Activated naive CD4-positive, alpha-beta T cell treated with anti-CD3 and anti-CD28 coated beads, Interleukin-2, amount 10 ng/mL, durations not matched to agents 7 days and 5 days (primary cell): Measurements from ENCODE around the gene SMAD7.

Source experiments
- CTCF ChIA-PET: fragments of 350-600 bp; sonication (Branson Sonifier 250); formaldehyde crosslinking; loops from one replicate; lab custom pipeline; 2021; ENCODE audit warnings: antibody characterized with exemption; lab: Charles Lee
- DNase-seq: peaks from one replicate; pipeline ENCODE4 v3.0.0-alpha.2; 2020
- H3K27ac Mint-ChIP-seq: one replicate; pipeline ENCODE4 v1.8.0; 2021; ENCODE audit warnings: mild to moderate bottlenecking, moderate library complexity, mixed read lengths
- H3K27me3 Mint-ChIP-seq: one replicate; pipeline ENCODE4 v1.8.0; 2021; ENCODE audit warnings: mild to moderate bottlenecking, mixed read lengths
- H3K36me3 Mint-ChIP-seq: one replicate; pipeline ENCODE4 v1.8.0; 2021; ENCODE audit warnings: mixed read lengths
- H3K4me1 Mint-ChIP-seq: one replicate; pipeline ENCODE4 v1.8.0; 2021; ENCODE audit warnings: mixed read lengths
- H3K4me3 Mint-ChIP-seq: one replicate; pipeline ENCODE4 v1.8.0; 2021; ENCODE audit warnings: mild to moderate bottlenecking, moderate library complexity, mixed read lengths
- H3K9me3 Mint-ChIP-seq: one replicate; pipeline ENCODE4 v1.8.0; 2021; ENCODE audit warnings: mixed read lengths

SMAD7 gene

GRCh38 chr18:48909721-48910120 is 41.0 kb downstream of the SMAD7 start:
- CTCF ChIA-PET, result no interaction called here
- H3K9me3 Mint-ChIP-seq, result peaks cover 8% of the 10 kb centered on the region
- H3K4me1 Mint-ChIP-seq, result peaks cover 33% of the 10 kb centered on the region
- H3K36me3 Mint-ChIP-seq, result peaks cover 3% of the 10 kb centered on the region
- H3K4me3 Mint-ChIP-seq, result no peak overlapping the region
- H3K27me3 Mint-ChIP-seq, result peaks cover 51% of the 10 kb centered on the region
- H3K27ac Mint-ChIP-seq, result peak overlapping the region; percentile 15
- DNase-seq, result peak; percentile 37

GRCh38 chr18:48908916-48909315 is 41.8 kb downstream of the SMAD7 start:
- Mint-ChIP-seq H3K27me3 (peaks cover 54% of the 10 kb centered on the region), H3K36me3 (peaks cover 5% of the 10 kb centered on the region), H3K4me1 (peaks cover 27% of the 10 kb centered on the region), H3K9me3 (peaks cover 15% of the 10 kb centered on the region), H3K4me3 (no peak overlapping the region), H3K27ac (peak overlapping the region; percentile 20)
- CTCF ChIA-PET, result interaction anchor here (1.3 kb wide), 1 partner anchor 26 kb away, joined by 3 read pairs; no protein-coding TSS in a partner anchor
- DNase-seq, result no peak

- Mint-ChIP-seq H3K9me3 (peaks cover 17% of the 10 kb centered on the region), H3K4me1 (peaks cover 19% of the 10 kb centered on the region), H3K27me3 (peaks cover 60% of the 10 kb centered on the region), H3K36me3 (peaks cover 5% of the 10 kb centered on the region), H3K4me3 (no peak overlapping the region), H3K27ac (no peak overlapping the region)
- CTCF ChIA-PET, result no interaction called here
- DNase-seq, result no peak
These were observed 45.3 kb downstream of the SMAD7 start for GRCh38 chr18:48905513-48905912.

- H3K27ac Mint-ChIP-seq, result no peak overlapping the region
- peaks cover 17% of the 10 kb centered on the region for H3K9me3 Mint-ChIP-seq
- CTCF ChIA-PET, result no interaction called here
- H3K4me1 Mint-ChIP-seq, result peaks cover 18% of the 10 kb centered on the region
- no peak for DNase-seq
- peaks cover 60% of the 10 kb centered on the region for H3K27me3 Mint-ChIP-seq
- peaks cover 5% of the 10 kb centered on the region for H3K36me3 Mint-ChIP-seq
- H3K4me3 Mint-ChIP-seq, result no peak overlapping the region
These were observed 45.8 kb downstream of the SMAD7 start for GRCh38 chr18:48904847-48905394.

GRCh38 chr18:48904091-48904490 is 46.7 kb downstream of the SMAD7 start:
- no peak overlapping the region for H3K4me3 Mint-ChIP-seq
- H3K27ac Mint-ChIP-seq, result no peak overlapping the region
- peaks cover 16% of the 10 kb centered on the region for H3K4me1 Mint-ChIP-seq
- peaks cover 5% of the 10 kb centered on the region for H3K36me3 Mint-ChIP-seq
- peaks cover 19% of the 10 kb centered on the region for H3K9me3 Mint-ChIP-seq
- DNase-seq, result no peak
- peaks cover 59% of the 10 kb centered on the region for H3K27me3 Mint-ChIP-seq
- CTCF ChIA-PET, result no interaction called here

- peaks cover 19% of the 10 kb centered on the region for H3K9me3 Mint-ChIP-seq
- H3K4me3 Mint-ChIP-seq, result no peak overlapping the region
- peaks cover 5% of the 10 kb centered on the region for H3K36me3 Mint-ChIP-seq
- H3K27me3 Mint-ChIP-seq, result peaks cover 56% of the 10 kb centered on the region
- CTCF ChIA-PET, result interaction anchor here (1.2 kb wide), 1 partner anchor 8 kb away, joined by 5 read pairs; no protein-coding TSS in a partner anchor
- H3K27ac Mint-ChIP-seq, result no peak overlapping the region
- H3K4me1 Mint-ChIP-seq, result peaks cover 9% of the 10 kb centered on the region
- no peak for DNase-seq
These were observed 47.7 kb downstream of the SMAD7 start for GRCh38 chr18:48902856-48903601.

- Mint-ChIP-seq H3K4me3 (no peak overlapping the region), H3K36me3 (peaks cover 5% of the 10 kb centered on the region), H3K9me3 (peaks cover 19% of the 10 kb centered on the region), H3K4me1 (peaks cover 9% of the 10 kb centered on the region), H3K27me3 (peaks cover 57% of the 10 kb centered on the region), H3K27ac (no peak overlapping the region)
- CTCF ChIA-PET, result interaction anchor here (1.1 to 1.2 kb wide), 2 partner anchors 9 kb away, joined by 3 to 5 read pairs; no protein-coding TSS in a partner anchor
- DNase-seq, result peak; percentile 10
These were observed 48.5 kb downstream of the SMAD7 start for GRCh38 chr18:48902023-48902855.

- Mint-ChIP-seq H3K27ac (no peak overlapping the region), H3K27me3 (peaks cover 57% of the 10 kb centered on the region), H3K4me1 (peaks cover 12% of the 10 kb centered on the region), H3K4me3 (no peak overlapping the region), H3K9me3 (peaks cover 19% of the 10 kb centered on the region), H3K36me3 (peaks cover 5% of the 10 kb centered on the region)
- DNase-seq, result no peak
- CTCF ChIA-PET, result interaction anchor here (1.1 to 1.2 kb wide), 2 partner anchors 8 to 10 kb away, joined by 3 to 5 read pairs; no protein-coding TSS in a partner anchor
These were observed 49.4 kb downstream of the SMAD7 start for GRCh38 chr18:48901145-48902022.

GRCh38 chr18:48900469-48900868 is 50.3 kb downstream of the SMAD7 start:
- Mint-ChIP-seq H3K27me3 (peaks cover 50% of the 10 kb centered on the region), H3K27ac (no peak overlapping the region), H3K36me3 (peaks cover 5% of the 10 kb centered on the region), H3K9me3 (peaks cover 18% of the 10 kb centered on the region), H3K4me3 (no peak overlapping the region), H3K4me1 (peaks cover 12% of the 10 kb centered on the region)
- CTCF ChIA-PET, result interaction anchor here (1.1 kb wide), 1 partner anchor 15 kb away, joined by 3 read pairs; no protein-coding TSS in a partner anchor
- no peak for DNase-seq

- peaks cover 3% of the 10 kb centered on the region for H3K36me3 Mint-ChIP-seq
- CTCF ChIA-PET, result interaction anchor here (1.1 kb wide), 1 partner anchor 16 kb away, joined by 3 read pairs; no protein-coding TSS in a partner anchor
- H3K27me3 Mint-ChIP-seq, result peaks cover 42% of the 10 kb centered on the region
- no peak for DNase-seq
- H3K27ac Mint-ChIP-seq, result no peak overlapping the region
- peaks cover 11% of the 10 kb centered on the region for H3K9me3 Mint-ChIP-seq
- no peak overlapping the region for H3K4me3 Mint-ChIP-seq
- H3K4me1 Mint-ChIP-seq, result peaks cover 12% of the 10 kb centered on the region
These were observed 51.1 kb downstream of the SMAD7 start for GRCh38 chr18:48899558-48900174.

GRCh38 chr18:48898521-48898920 is 52.2 kb downstream of the SMAD7 start:
- peaks cover 12% of the 10 kb centered on the region for H3K4me1 Mint-ChIP-seq
- peaks cover 2% of the 10 kb centered on the region for H3K9me3 Mint-ChIP-seq
- CTCF ChIA-PET, result no interaction called here
- no peaks in the 10 kb centered on the region for H3K36me3 Mint-ChIP-seq
- H3K4me3 Mint-ChIP-seq, result no peak overlapping the region
- H3K27me3 Mint-ChIP-seq, result peaks cover 30% of the 10 kb centered on the region
- H3K27ac Mint-ChIP-seq, result no peak overlapping the region
- no peak for DNase-seq

- no peak overlapping the region for H3K4me3 Mint-ChIP-seq
- peaks cover 21% of the 10 kb centered on the region for H3K27me3 Mint-ChIP-seq
- no peak for DNase-seq
- no peak overlapping the region for H3K27ac Mint-ChIP-seq
- H3K36me3 Mint-ChIP-seq, result no peaks in the 10 kb centered on the region
- H3K4me1 Mint-ChIP-seq, result peaks cover 12% of the 10 kb centered on the region
- peaks cover 2% of the 10 kb centered on the region for H3K9me3 Mint-ChIP-seq
- CTCF ChIA-PET, result no interaction called here
These were observed 53.2 kb downstream of the SMAD7 start for GRCh38 chr18:48897531-48897930.

GRCh38 chr18:48896875-48897511 is 53.8 kb downstream of the SMAD7 start:
- Mint-ChIP-seq H3K9me3 (peaks cover 2% of the 10 kb centered on the region), H3K4me3 (no peak overlapping the region), H3K36me3 (no peaks in the 10 kb centered on the region), H3K4me1 (peaks cover 12% of the 10 kb centered on the region), H3K27me3 (peaks cover 16% of the 10 kb centered on the region), H3K27ac (no peak overlapping the region)
- CTCF ChIA-PET, result no interaction called here
- no peak for DNase-seq
